PC-3 (cell line): ENCODE results near the gene ANKLE1.

ENCODE experiments used
- CTCF ChIP-seq: fragments of 300-600 bp; sonication (generic); conservative IDR thresholded peaks from 2 replicates; pipeline ENCODE4 v1.5.1; 2017; ENCODE audit warnings: antibody characterized with exemption, low read depth, mild to moderate bottlenecking, low read length
- EZH2 ChIP-seq: fragments of 300-600 bp; sonication (generic); IDR thresholded peaks from one replicate; pipeline ENCODE4 v1.6.1; 2017; ENCODE audit warnings: antibody characterized with exemption, mild to moderate bottlenecking, low read length; ENCODE audit not compliant: unreplicated experiment

- TF ChIP-seq EZH2 (no peak), CTCF (no peak)
Measured at GRCh38 chr19:17319473-17320238, 38.0 kb downstream of the ANKLE1 start.
